Large intestine (tissue), 3 donors: ENCODE measurements around the gene SUN5. TPM values are rescaled to one million over a fixed set of nuclear protein-coding genes. Genes with fewer than 3 reads are reported as not detected.
"Not testable (repeated sequence)": the region's sequence is repeated elsewhere in the genome, so short reads cannot be mapped to it uniquely, and the experiment has no call there.

Experiments
- DNase-seq, 2 donors: peaks; one replicate each; pipeline versions ENCODE4 v3.0.0 to v3.0.0-alpha.2; 2013
- H3K27ac ChIP-seq: one replicate; pipeline ENCODE4 v1.5.1; 2013; ENCODE audit warnings: low read length
- H3K27me3 ChIP-seq: 2 replicates; pipeline ENCODE4 v1.6.1; 2013; ENCODE audit warnings: low read length; ENCODE audit not compliant: control insufficient read depth, insufficient read depth
- H3K36me3 ChIP-seq: 2 replicates; pipeline ENCODE4 v1.6.1; 2013; ENCODE audit warnings: low read length; ENCODE audit not compliant: control insufficient read depth, insufficient read depth
- H3K4me1 ChIP-seq: one replicate; pipeline ENCODE4 v1.6.1; 2013; ENCODE audit warnings: low read length; ENCODE audit not compliant: control insufficient read depth, insufficient read depth
- H3K4me3 ChIP-seq: one replicate; pipeline ENCODE4 v1.5.1; 2013; ENCODE audit warnings: low read length
- H3K9me3 ChIP-seq: one replicate; pipeline ENCODE4 v1.6.1; 2013; ENCODE audit warnings: mild to moderate bottlenecking, low read depth, low read length, moderate library complexity; ENCODE audit not compliant: control insufficient read depth
- WGBS: methylation state at CpG from one replicate; pipeline ENCODE4 v1.1.5; 2013; ENCODE audit warnings: low lambda C conversion rate; ENCODE audit not compliant: insufficient coverage; 5-methylcytosine and 5-hydroxymethylcytosine counted together
- polyA plus RNA-seq: library from polyadenylated mRNA; unstranded; fragments of 120-200 nt; gene quantifications from one replicate; pipeline ENCODE4 v1.2.1, GENCODE V29; 2013

The SUN5 gene
- polyA plus RNA-seq, 1 donor, result not detected

- DNase-seq, result no peak
- 70% methylated on average over 2 of the region's 16 CpGs for WGBS
- no peak overlapping the region for H3K27ac ChIP-seq
These were observed 37.1 kb downstream of the SUN5 start for GRCh38 chr20:32966881-32967781.

GRCh38 chr20:32966382-32966781 is 37.9 kb downstream of the SUN5 start:
- no peaks in the 10 kb centered on the region for H3K9me3 ChIP-seq
- H3K4me3 ChIP-seq, result no peak overlapping the region
- H3K36me3 ChIP-seq, result no peaks in the 10 kb centered on the region
- WGBS, result no CpG with 5 or more reads among the region's 4 CpGs
- H3K4me1 ChIP-seq, result no peaks in the 10 kb centered on the region
- no peaks in the 10 kb centered on the region for H3K27me3 ChIP-seq
- no peak overlapping the region for H3K27ac ChIP-seq
- no peak for DNase-seq

More at GRCh38 chr20:32966881-32967781, 37.1 kb downstream of the SUN5 start:
- no peaks in the 10 kb centered on the region for H3K9me3 ChIP-seq
- H3K4me1 ChIP-seq, result no peaks in the 10 kb centered on the region
- H3K36me3 ChIP-seq, result no peaks in the 10 kb centered on the region
- H3K27me3 ChIP-seq, result no peaks in the 10 kb centered on the region
- no peak overlapping the region for H3K4me3 ChIP-seq

- no peaks in the 10 kb centered on the region for H3K4me1 ChIP-seq
- H3K36me3 ChIP-seq, result no peaks in the 10 kb centered on the region
- H3K27ac ChIP-seq, result no peak overlapping the region
- H3K9me3 ChIP-seq, result no peaks in the 10 kb centered on the region
- H3K27me3 ChIP-seq, result no peaks in the 10 kb centered on the region
- H3K4me3 ChIP-seq, result no peak overlapping the region
- DNase-seq, result no peak
- WGBS, result no CpG with 5 or more reads among the region's 12 CpGs
These were observed 38.5 kb downstream of the SUN5 start for GRCh38 chr20:32965581-32966373.

DNA sequence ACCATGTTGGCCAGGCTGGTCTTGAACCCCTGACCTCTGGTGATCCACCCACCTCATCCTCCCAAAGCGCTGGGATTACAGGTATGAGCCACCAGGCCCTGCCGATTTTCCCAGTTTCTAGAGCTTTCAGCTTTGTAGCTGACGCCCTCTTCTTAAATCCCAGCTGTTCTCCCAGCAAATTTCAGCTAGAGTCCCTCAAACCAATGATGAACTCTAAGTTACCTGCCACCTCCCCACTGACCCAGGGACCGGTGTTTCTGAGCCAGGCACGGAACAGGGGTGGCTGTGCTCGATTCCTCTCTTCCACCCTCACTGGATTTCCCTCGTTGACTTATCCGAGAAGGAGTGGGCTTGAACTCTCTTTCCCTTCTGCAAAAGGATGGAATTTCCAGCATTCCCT is 39.1 kb downstream of the SUN5 start:
- no peaks in the 10 kb centered on the region for H3K36me3 ChIP-seq
- H3K27me3 ChIP-seq, result no peaks in the 10 kb centered on the region
- no peaks in the 10 kb centered on the region for H3K4me1 ChIP-seq
- H3K9me3 ChIP-seq, result no peaks in the 10 kb centered on the region
- no CpG with 5 or more reads among the region's 8 CpGs for WGBS
- no peak for DNase-seq
- no peak overlapping the region for H3K27ac ChIP-seq
- no peak overlapping the region for H3K4me3 ChIP-seq

DNA sequence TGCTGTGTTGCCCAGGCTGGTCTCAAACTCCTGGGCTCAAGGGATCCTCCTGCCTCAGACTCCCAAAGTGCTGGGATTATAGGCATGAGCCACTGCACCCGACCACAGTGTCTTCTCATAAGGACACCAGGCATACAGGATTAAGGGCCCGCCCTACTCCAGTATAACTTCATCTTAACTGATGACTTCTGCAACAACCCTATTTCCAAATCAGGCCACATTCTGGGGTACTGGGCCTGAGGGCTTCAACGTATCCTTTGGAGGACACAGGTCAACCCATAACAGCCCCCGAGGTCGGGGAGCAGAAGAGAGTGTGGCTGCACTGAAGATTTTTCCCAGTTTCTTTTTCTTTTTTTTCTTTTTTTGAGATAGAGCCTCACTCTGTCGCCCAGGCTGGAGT is 39.7 kb downstream of the SUN5 start:
- WGBS, result 100% methylated on average over 1 of the region's 6 CpGs
- no peaks in the 10 kb centered on the region for H3K36me3 ChIP-seq
- no peaks in the 10 kb centered on the region for H3K9me3 ChIP-seq
- no peaks in the 10 kb centered on the region for H3K4me1 ChIP-seq
- H3K4me3 ChIP-seq, result no peak overlapping the region
- H3K27ac ChIP-seq, result no peak overlapping the region
- no peaks in the 10 kb centered on the region for H3K27me3 ChIP-seq
- no peak for DNase-seq

- Histone ChIP-seq H3K36me3 (no peaks in the 10 kb centered on the region), H3K27me3 (no peaks in the 10 kb centered on the region), H3K27ac (no peak overlapping the region), H3K4me1 (no peaks in the 10 kb centered on the region), H3K9me3 (no peaks in the 10 kb centered on the region), H3K4me3 (no peak overlapping the region)
- no peak for DNase-seq
- WGBS, result no CpG with 5 or more reads among the region's 5 CpGs
These were observed 41.1 kb downstream of the SUN5 start for GRCh38 chr20:32963176-32963575.

GRCh38 chr20:32962646-32963045 is 41.6 kb downstream of the SUN5 start:
- no CpG with 5 or more reads among the region's 11 CpGs for WGBS

GRCh38 chr20:32962053-32962452 is 42.2 kb downstream of the SUN5 start:
- Histone ChIP-seq H3K27ac (no peak overlapping the region), H3K4me1 (no peaks in the 10 kb centered on the region), H3K27me3 (no peaks in the 10 kb centered on the region), H3K36me3 (no peaks in the 10 kb centered on the region), H3K4me3 (no peak overlapping the region), H3K9me3 (peaks cover 6% of the 10 kb centered on the region)
- no CpG with 5 or more reads among the region's 5 CpGs for WGBS
- DNase-seq, result no peak

More at GRCh38 chr20:32962646-32963045, 41.6 kb downstream of the SUN5 start:
- H3K4me1 ChIP-seq, H3K36me3 ChIP-seq, H3K4me3 ChIP-seq, H3K27me3 ChIP-seq, H3K27ac ChIP-seq, H3K9me3 ChIP-seq, DNase-seq: not testable (repeated sequence)

DNA sequence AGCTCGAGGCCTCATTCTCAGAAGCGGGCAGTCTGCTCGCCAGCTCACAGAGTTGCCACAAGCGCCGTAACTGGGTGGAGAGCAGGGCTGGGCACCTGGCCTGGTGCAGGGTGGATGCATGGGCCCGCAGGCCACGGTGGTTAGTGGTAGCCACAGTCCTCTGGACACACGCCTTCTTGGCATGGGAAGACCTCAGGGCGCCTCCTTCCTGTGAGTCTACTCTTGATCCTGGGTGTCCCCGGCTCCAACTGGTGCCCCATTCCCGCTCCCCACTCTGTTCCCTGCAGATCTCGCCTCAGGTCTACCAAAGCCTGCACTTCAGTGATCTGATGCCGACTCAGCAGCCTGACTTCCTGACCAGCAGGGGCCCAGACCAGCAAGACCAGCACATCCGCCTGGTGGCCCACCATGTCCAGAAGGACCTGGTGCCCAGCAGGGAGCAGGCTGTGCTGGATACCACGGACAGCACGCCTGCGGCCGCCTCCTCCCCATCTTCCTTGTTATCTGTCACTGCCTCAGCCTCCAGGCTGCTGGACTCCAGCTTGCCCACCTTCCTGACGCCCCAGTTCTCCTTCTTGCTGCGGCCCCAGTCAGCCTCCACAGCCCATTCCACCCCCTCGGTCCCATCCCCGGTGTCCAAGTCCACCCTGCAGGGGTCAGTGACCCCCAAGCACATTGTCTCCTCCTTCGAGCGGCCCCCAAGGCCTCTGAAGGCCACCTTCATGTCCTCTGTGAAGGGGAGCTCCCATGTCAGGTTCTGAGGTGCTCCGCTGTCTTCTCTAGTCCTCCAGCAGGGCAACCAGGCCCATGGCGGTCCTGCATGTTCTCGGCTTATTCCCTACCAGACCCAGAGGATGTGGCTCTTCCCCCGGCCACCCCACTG is 43.1 kb downstream of the SUN5 start:
- Histone ChIP-seq H3K9me3 (peaks cover 6% of the 10 kb centered on the region), H3K27ac (no peak overlapping the region), H3K27me3 (no peaks in the 10 kb centered on the region), H3K4me3 (no peak overlapping the region), H3K4me1 (no peaks in the 10 kb centered on the region), H3K36me3 (no peaks in the 10 kb centered on the region)
- no peak for DNase-seq
- no CpG with 5 or more reads among the region's 28 CpGs for WGBS

- no peaks in the 10 kb centered on the region for H3K27me3 ChIP-seq
- no peak for DNase-seq
- no peaks in the 10 kb centered on the region for H3K36me3 ChIP-seq
- H3K4me1 ChIP-seq, result no peaks in the 10 kb centered on the region
- H3K4me3 ChIP-seq, result no peak overlapping the region
- no peak overlapping the region for H3K27ac ChIP-seq
- H3K9me3 ChIP-seq, result peaks cover 6% of the 10 kb centered on the region
These were observed 44.1 kb downstream of the SUN5 start for GRCh38 chr20:32960222-32960518.
